SH-SY5Y (cell line): Measurements from ENCODE around the gene RENBP.

Experiments used
- GATA2 ChIP-seq: IDR thresholded peaks from 2 replicates; pipeline ENCODE4 v1.6.1; 2011; ENCODE audit warnings: mild to moderate bottlenecking, low read depth, low read length
- GATA3 ChIP-seq: IDR thresholded peaks from 2 replicates; pipeline ENCODE4 v1.6.1; 2011; ENCODE audit warnings: low read depth, mild to moderate bottlenecking, low read length, moderate library complexity

GRCh38 chrX:153945956-153946943, 1.8 kb upstream of the RENBP start:
- TF ChIP-seq GATA2 (no peak), GATA3 (no peak)
